ENCODE data around the gene SERPINB1.

SERPINB1 gene

GRCh38 chr6:2852921-2853322, 11.3 kb upstream of the SERPINB1 start:
- DNase-seq (ENCODE audit: low read depth): no peak
- no peak for TF ChIP-seq CTCF (conservative IDR thresholded peaks at IDR 0.05; ENCODE audit: control insufficient read depth, insufficient read depth, low read depth, low read length)
- H3K4me3 ChIP-seq (ENCODE audit: control insufficient read depth, low read depth, low read length): no peak overlapping the region

- H3K4me3 ChIP-seq (ENCODE audit: control insufficient read depth, low read depth, low read length): no peak overlapping the region
- TF ChIP-seq CTCF (conservative IDR thresholded peaks at IDR 0.05; ENCODE audit: control insufficient read depth, insufficient read depth, low read depth, low read length): no peak
- DNase-seq (ENCODE audit: low read depth): no peak
Observed at GRCh38 chr6:2852514-2852855, 10.8 kb upstream of the SERPINB1 start.

GRCh38 chr6:2851727-2852513, 10.3 kb upstream of the SERPINB1 start:
- no peak for TF ChIP-seq CTCF (conservative IDR thresholded peaks at IDR 0.05; ENCODE audit: control insufficient read depth, insufficient read depth, low read depth, low read length)
- DNase-seq (ENCODE audit: low read depth): no peak

GRCh38 chr6:2850538-2851113, 9.0 kb upstream of the SERPINB1 start:
- no peak for TF ChIP-seq CTCF (conservative IDR thresholded peaks at IDR 0.05; ENCODE audit: control insufficient read depth, insufficient read depth, low read depth, low read length)
- no peak for DNase-seq (ENCODE audit: low read depth)
- H3K4me3 ChIP-seq (ENCODE audit: control insufficient read depth, low read depth, low read length): no peak overlapping the region

More at GRCh38 chr6:2851727-2852513, 10.3 kb upstream of the SERPINB1 start:
- H3K4me3 ChIP-seq (ENCODE audit: control insufficient read depth, low read depth, low read length): no peak overlapping the region

GRCh38 chr6:2848851-2849250, 7.2 kb upstream of the SERPINB1 start:
- no peak for TF ChIP-seq CTCF (conservative IDR thresholded peaks at IDR 0.05; ENCODE audit: control insufficient read depth, insufficient read depth, low read depth, low read length)
- no peak for DNase-seq (ENCODE audit: low read depth)
- no peak overlapping the region for H3K4me3 ChIP-seq (ENCODE audit: control insufficient read depth, low read depth, low read length)

- no peak for TF ChIP-seq CTCF (conservative IDR thresholded peaks at IDR 0.05; ENCODE audit: control insufficient read depth, insufficient read depth, low read depth, low read length)
- no peak overlapping the region for H3K4me3 ChIP-seq (ENCODE audit: control insufficient read depth, low read depth, low read length)
- DNase-seq (ENCODE audit: low read depth): no peak
Observed at GRCh38 chr6:2845880-2846208, 4.2 kb upstream of the SERPINB1 start.
